Caco-2 (cell line): Measurements from ENCODE around the gene RAC3. TPM values are rescaled to one million over a fixed set of nuclear protein-coding genes. Genes with fewer than 3 reads are reported as not detected.

Experiments
- BruUV-seq: library from RNA; stranded (reverse); fragments of 400-500 nt; replicated peaks from 2 replicates; lab custom pipeline; 2021; lab: Mats Ljungman, UMichigan
- CTCF ChIA-PET: fragments of 300-600 bp; sonication (Branson Sonifier 250); formaldehyde crosslinking; loops from one replicate; lab custom pipeline; 2022; ENCODE audit warnings: antibody characterized with exemption; lab: Charles Lee
- POLR2A ChIA-PET: fragments of 300-600 bp; sonication (Branson Sonifier 250); formaldehyde crosslinking; loops from one replicate; lab custom pipeline; 2022; ENCODE audit warnings: antibody characterized with exemption; lab: Charles Lee
- DNase-seq, 2 experiments: peaks; one replicate each; pipeline versions ENCODE4 v3.0.0 to v3.0.0-alpha.2; 2020 to 2022
- H3K27me3 ChIP-seq: replicated peaks from 2 replicates; pipeline ENCODE4 v1.6.0; 2011; ENCODE audit warnings: low read length; ENCODE audit not compliant: control insufficient read depth, insufficient read depth
- H3K36me3 ChIP-seq: 2 replicates; pipeline ENCODE4 v1.5.1; 2011; ENCODE audit warnings: low read length; ENCODE audit not compliant: control insufficient read depth, insufficient read depth
- H3K4me1 ChIP-seq: fragments of 250-450 bp; sonication (Bioruptor Pico); 2 replicates; pipeline ENCODE4 v1.5.1; 2020; ENCODE audit warnings: mild to moderate bottlenecking
- H3K4me3 ChIP-seq: 2 replicates; pipeline ENCODE4 v1.5.1; 2011; ENCODE audit warnings: low read depth, mild to moderate bottlenecking, control low read depth, low read length
- H3K9me3 ChIP-seq: fragments of 250-450 bp; sonication (Bioruptor Pico); 2 replicates; pipeline ENCODE4 v1.5.1; 2020; ENCODE audit warnings: mild to moderate bottlenecking, moderate library complexity
- H3K27ac Mint-ChIP-seq: one replicate; pipeline ENCODE4 v1.8.0; 2022; ENCODE audit warnings: mixed read lengths; ENCODE audit not compliant: unreplicated experiment
- H3K27me3 Mint-ChIP-seq: one replicate; pipeline ENCODE4 v1.8.0; 2022; ENCODE audit warnings: mixed read lengths; ENCODE audit not compliant: insufficient read depth, unreplicated experiment
- H3K36me3 Mint-ChIP-seq: one replicate; pipeline ENCODE4 v1.8.0; 2022; ENCODE audit warnings: mild to moderate bottlenecking, mixed read lengths; ENCODE audit not compliant: insufficient read depth, unreplicated experiment
- H3K4me1 Mint-ChIP-seq: one replicate; pipeline ENCODE4 v1.8.0; 2022; ENCODE audit warnings: low read depth, mixed read lengths; ENCODE audit not compliant: unreplicated experiment
- H3K4me3 Mint-ChIP-seq: one replicate; pipeline ENCODE4 v1.8.0; 2022; ENCODE audit warnings: mild to moderate bottlenecking, moderate library complexity, mixed read lengths; ENCODE audit not compliant: unreplicated experiment
- H3K9me3 Mint-ChIP-seq: one replicate; pipeline ENCODE4 v1.8.0; 2022; ENCODE audit warnings: mixed read lengths; ENCODE audit not compliant: unreplicated experiment
- CTCF ChIP-seq, 2 experiments: fragments of 200-600 bp in 1 of 2; IDR thresholded peaks; 1 replicate in 1 of 2; 2 replicates in 1 of 2; pipeline versions ENCODE4 v1.5.1 to v1.8.0; 2011 to 2022; ENCODE audit warnings: antibody characterized with exemption in 1 of 2, control low read depth in 1 of 2, inconsistent platforms in 1 of 2, low read depth in 1 of 2, low read length in 1 of 2, mild to moderate bottlenecking in 1 of 2, moderate library complexity in 1 of 2; ENCODE audit not compliant: insufficient read depth in 1 of 2, severe bottlenecking in 1 of 2, unreplicated experiment in 1 of 2
- intact Hi-C: fragments of 100-400 bp; cut with micrococcal nuclease; formaldehyde crosslinking; loops from one replicate; pipeline ENCODE4 v1.10.0; 2022; ENCODE audit not compliant: unreplicated experiment
- total RNA-seq: library from RNA; stranded (reverse); gene quantifications from 2 replicates; pipeline ENCODE4 v1.2.3, GENCODE V29; 2022

Gene RAC3
- total RNA-seq, 1 experiment from 2014 or later, result 94.5 TPM

- H3K27me3 Mint-ChIP-seq, result no peaks in the 10 kb centered on the region
- Histone ChIP-seq H3K27me3 (no peaks in the 10 kb centered on the region), H3K4me3 (no peak overlapping the region), H3K9me3 (no peaks in the 10 kb centered on the region), H3K4me1 (0 out of 2 replicates have a peak, but pooled peaks cover 5% of the 10 kb centered on the region), H3K36me3 (peaks cover 3% of the 10 kb centered on the region)
- no peak for TF ChIP-seq CTCF (IDR thresholded peaks at IDR 0.05; ENCODE audit: insufficient read depth in 1 of 2, low read depth in 1 of 2, low read length in 1 of 2, severe bottlenecking in 1 of 2, unreplicated experiment in 1 of 2)
- ChIA-PET POLR2A (interaction anchor here (0.6 kb wide), 1 partner anchor 146 kb away, joined by 3 read pairs; no protein-coding TSS in a partner anchor), CTCF (interaction anchor here (1.7 kb wide), 1 partner anchor 30 kb away, joined by 5 read pairs; no protein-coding TSS in a partner anchor)
- H3K36me3 Mint-ChIP-seq, result peaks cover 69% of the 10 kb centered on the region
- H3K27ac Mint-ChIP-seq, result no peak overlapping the region
- DNase-seq, result no peak
- BruUV-seq, result no TSS peak
- H3K4me1 Mint-ChIP-seq, result no peaks in the 10 kb centered on the region
- H3K9me3 Mint-ChIP-seq, result no peaks in the 10 kb centered on the region
- intact Hi-C loops, result no loop called here
- no peak overlapping the region for H3K4me3 Mint-ChIP-seq
Observed at GRCh38 chr17:82060001-82060380, 28.5 kb downstream of the RAC3 start.

DNA sequence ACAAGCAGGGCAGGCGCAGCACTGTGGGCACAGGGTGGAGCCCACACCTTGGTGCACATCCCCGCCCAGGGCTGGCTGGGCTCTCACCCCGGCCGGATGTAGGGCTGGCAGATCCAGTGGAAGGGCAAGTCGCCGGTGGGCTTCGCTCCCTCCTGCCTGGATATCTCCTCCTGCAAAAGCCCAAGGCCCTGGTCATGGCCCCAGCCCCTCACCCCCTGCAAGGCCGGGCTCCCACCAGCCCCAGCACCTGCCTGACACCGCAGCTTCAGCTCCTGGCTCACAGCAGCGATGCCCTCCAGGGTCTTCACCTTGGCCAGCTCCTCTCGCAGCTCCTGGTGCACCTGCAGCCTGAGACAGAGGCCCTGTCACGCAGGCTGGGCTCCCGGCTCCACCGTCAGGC, 29.1 kb downstream of the RAC3 start:
- peaks cover 67% of the 10 kb centered on the region for H3K36me3 Mint-ChIP-seq
- CTCF ChIA-PET, result interaction anchor here (1.7 kb wide), 1 partner anchor 30 kb away, joined by 5 read pairs; no protein-coding TSS in a partner anchor
- no TSS peak for BruUV-seq
- H3K9me3 Mint-ChIP-seq, result no peaks in the 10 kb centered on the region
- no peaks in the 10 kb centered on the region for H3K9me3 ChIP-seq
- peaks cover 3% of the 10 kb centered on the region for H3K36me3 ChIP-seq
- no peak overlapping the region for H3K4me3 ChIP-seq
- DNase-seq, result no peak
- no peak overlapping the region for H3K4me3 Mint-ChIP-seq
- POLR2A ChIA-PET, result interaction anchor here (0.6 kb wide), 1 partner anchor 145 kb away, joined by 3 read pairs; no protein-coding TSS in a partner anchor
- 0 out of 2 replicates have a peak, but pooled peaks cover 5% of the 10 kb centered on the region for H3K4me1 ChIP-seq
- intact Hi-C loops, result no loop called here
- TF ChIP-seq CTCF (IDR thresholded peaks at IDR 0.05; ENCODE audit: insufficient read depth in 1 of 2, low read depth in 1 of 2, low read length in 1 of 2, severe bottlenecking in 1 of 2, unreplicated experiment in 1 of 2), result no peak
- no peaks in the 10 kb centered on the region for H3K27me3 Mint-ChIP-seq
- no peak overlapping the region for H3K27ac Mint-ChIP-seq
- H3K4me1 Mint-ChIP-seq, result no peaks in the 10 kb centered on the region
- H3K27me3 ChIP-seq, result no peaks in the 10 kb centered on the region

GRCh38 chr17:82061047-82061925, 29.8 kb downstream of the RAC3 start:
- H3K4me1 Mint-ChIP-seq, result no peaks in the 10 kb centered on the region
- intact Hi-C loops, result no loop called here
- ChIA-PET CTCF (interaction anchor here (0.7 to 2.0 kb wide), 3 partner anchors 12 to 31 kb away, joined by 4 to 7 read pairs (median 5); no protein-coding TSS in a partner anchor), POLR2A (no interaction called here)
- H3K9me3 ChIP-seq, result no peaks in the 10 kb centered on the region
- H3K27me3 ChIP-seq, result no peaks in the 10 kb centered on the region
- no peak overlapping the region for H3K4me3 Mint-ChIP-seq
- H3K9me3 Mint-ChIP-seq, result no peaks in the 10 kb centered on the region
- peaks cover 10% of the 10 kb centered on the region for H3K4me1 ChIP-seq
- no peaks in the 10 kb centered on the region for H3K27me3 Mint-ChIP-seq
- H3K36me3 ChIP-seq, result peaks cover 3% of the 10 kb centered on the region
- BruUV-seq, result no TSS peak
- no peak for TF ChIP-seq CTCF (IDR thresholded peaks at IDR 0.05; ENCODE audit: insufficient read depth in 1 of 2, low read depth in 1 of 2, low read length in 1 of 2, severe bottlenecking in 1 of 2, unreplicated experiment in 1 of 2)
- peaks cover 60% of the 10 kb centered on the region for H3K36me3 Mint-ChIP-seq
- H3K4me3 ChIP-seq, result no peak overlapping the region
- no peak overlapping the region for H3K27ac Mint-ChIP-seq
- no peak for DNase-seq
